Peyer's patch (tissue), 4 donors: Measurements from ENCODE around the gene SLC5A3. TPM values are rescaled to one million over a fixed set of nuclear protein-coding genes. Genes with fewer than 3 reads are reported as not detected.

Experiments used
- DNase-seq, 3 donors: peaks; one replicate each; pipeline ENCODE4 v3.0.0-alpha.2; 2017 to 2019
- H3K27ac ChIP-seq, 4 donors: fragments of 200-600 bp; sonication (generic); one replicate each; pipeline ENCODE4 v1.5.1; 2016 to 2019
- H3K27me3 ChIP-seq, 2 donors: fragments of 200-600 bp; sonication (generic); one replicate each; pipeline ENCODE4 v1.5.1; 2019
- H3K36me3 ChIP-seq, 3 donors: fragments of 200-600 bp; sonication (generic); one replicate each; pipeline ENCODE4 v1.5.1; 2016 to 2019
- H3K4me1 ChIP-seq, 4 donors: fragments of 200-600 bp; sonication (generic); one replicate each; pipeline ENCODE4 v1.5.1; 2016 to 2019
- H3K4me3 ChIP-seq, 4 donors: fragments of 200-600 bp; sonication (generic); 1 replicate in 3 of 4; 2 replicates in 1 of 4; pipeline ENCODE4 v1.5.1; 2016 to 2019; ENCODE audit warnings: mild to moderate bottlenecking in 1 of 4
- H3K9me3 ChIP-seq, 4 donors: fragments of 200-600 bp; sonication (generic); one replicate each; pipeline ENCODE4 v1.5.1; 2016 to 2019; ENCODE audit warnings: mild to moderate bottlenecking in 1 of 4
- POLR2A ChIP-seq, 2 donors: fragments of 450-650 bp; IDR thresholded peaks; one replicate each; pipeline ENCODE4 v1.5.1; 2017; ENCODE audit warnings: antibody characterized with exemption in 2 of 2, mild to moderate bottlenecking in 2 of 2, moderate library complexity in 2 of 2
- total RNA-seq, 4 donors: library from RNA; depleted of rRNA; stranded (reverse); fragments of >200 nt; gene quantifications; one replicate each; pipeline ENCODE4 v1.1.0, GENCODE V29; 2016
- TF ChIP-seq, protein P1 (sequence below), 6 experiments: fragments of 450-650 bp in 4 of 6; fragments of 200-600 bp in 2 of 6; sonication (generic) in 1 of 6; IDR thresholded peaks; one replicate each; pipeline ENCODE4 v1.5.1; 2017 to 2019; ENCODE audit warnings: antibody characterized with exemption in 6 of 6, mild to moderate bottlenecking in 3 of 6, moderate library complexity in 1 of 6

SLC5A3 gene
- total RNA-seq, 4 donors from 2014 or later: 15.8 to 20.5 (median 17.7) TPM

DNA sequence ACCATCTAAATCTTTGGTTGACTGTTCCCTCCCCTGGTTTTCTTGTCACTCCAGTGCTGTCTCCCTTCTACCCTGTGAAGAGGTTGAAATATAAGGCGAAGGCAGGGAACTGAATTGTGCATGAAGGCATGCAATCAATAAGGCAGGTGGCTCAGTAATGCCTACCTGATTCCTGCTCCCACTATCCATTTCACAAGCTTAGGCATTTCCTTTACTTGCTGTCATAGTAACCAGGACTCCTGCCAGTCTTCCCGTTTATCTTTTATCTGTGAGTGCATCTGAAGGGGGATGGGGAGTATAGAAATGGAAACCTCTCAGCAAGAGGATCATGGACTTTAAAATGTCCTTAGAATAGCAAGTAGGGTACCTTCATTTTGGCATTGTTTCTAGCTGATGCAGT, 40.5 kb downstream of the SLC5A3 start:
- Histone ChIP-seq H3K9me3 (no peaks in the 10 kb centered on the region), H3K27ac (no peak overlapping the region), H3K27me3 (no peaks in the 10 kb centered on the region), H3K4me1 (no peaks in the 10 kb centered on the region), H3K4me3 (no peak overlapping the region), H3K36me3 (no peaks in the 10 kb centered on the region)
- DNase-seq: no peak
- TF ChIP-seq, protein P1, sequence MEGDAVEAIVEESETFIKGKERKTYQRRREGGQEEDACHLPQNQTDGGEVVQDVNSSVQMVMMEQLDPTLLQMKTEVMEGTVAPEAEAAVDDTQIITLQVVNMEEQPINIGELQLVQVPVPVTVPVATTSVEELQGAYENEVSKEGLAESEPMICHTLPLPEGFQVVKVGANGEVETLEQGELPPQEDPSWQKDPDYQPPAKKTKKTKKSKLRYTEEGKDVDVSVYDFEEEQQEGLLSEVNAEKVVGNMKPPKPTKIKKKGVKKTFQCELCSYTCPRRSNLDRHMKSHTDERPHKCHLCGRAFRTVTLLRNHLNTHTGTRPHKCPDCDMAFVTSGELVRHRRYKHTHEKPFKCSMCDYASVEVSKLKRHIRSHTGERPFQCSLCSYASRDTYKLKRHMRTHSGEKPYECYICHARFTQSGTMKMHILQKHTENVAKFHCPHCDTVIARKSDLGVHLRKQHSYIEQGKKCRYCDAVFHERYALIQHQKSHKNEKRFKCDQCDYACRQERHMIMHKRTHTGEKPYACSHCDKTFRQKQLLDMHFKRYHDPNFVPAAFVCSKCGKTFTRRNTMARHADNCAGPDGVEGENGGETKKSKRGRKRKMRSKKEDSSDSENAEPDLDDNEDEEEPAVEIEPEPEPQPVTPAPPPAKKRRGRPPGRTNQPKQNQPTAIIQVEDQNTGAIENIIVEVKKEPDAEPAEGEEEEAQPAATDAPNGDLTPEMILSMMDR (IDR thresholded peaks at IDR 0.05): no peak
- no peak for TF ChIP-seq POLR2A (IDR thresholded peaks at IDR 0.05)

DNA sequence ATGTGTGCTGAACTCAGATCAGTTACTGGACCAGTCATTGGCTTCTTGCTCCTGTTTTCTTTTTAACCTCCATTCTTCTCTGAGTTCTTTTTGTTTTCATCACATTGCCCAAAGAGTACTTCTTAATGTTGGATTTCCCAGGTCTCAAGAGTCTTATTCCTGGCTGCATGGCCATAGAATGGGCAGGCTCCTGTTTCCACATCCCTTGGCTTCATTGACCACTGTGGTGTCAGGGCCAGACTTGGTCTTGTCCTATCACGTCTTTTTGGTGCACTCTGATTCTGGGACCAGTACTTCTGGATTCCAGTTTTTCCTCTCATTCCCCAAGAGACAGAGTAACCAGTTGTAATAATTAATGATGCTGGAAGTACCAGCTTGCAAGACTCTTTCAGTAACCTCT, 41.8 kb downstream of the SLC5A3 start:
- Histone ChIP-seq H3K9me3 (no peaks in the 10 kb centered on the region), H3K36me3 (no peaks in the 10 kb centered on the region), H3K4me3 (no peak overlapping the region), H3K4me1 (no peaks in the 10 kb centered on the region), H3K27me3 (no peaks in the 10 kb centered on the region), H3K27ac (no peak overlapping the region)
- TF ChIP-seq, protein P1 (IDR thresholded peaks at IDR 0.05): no peak
- TF ChIP-seq POLR2A (IDR thresholded peaks at IDR 0.05): no peak
- no peak for DNase-seq

DNA sequence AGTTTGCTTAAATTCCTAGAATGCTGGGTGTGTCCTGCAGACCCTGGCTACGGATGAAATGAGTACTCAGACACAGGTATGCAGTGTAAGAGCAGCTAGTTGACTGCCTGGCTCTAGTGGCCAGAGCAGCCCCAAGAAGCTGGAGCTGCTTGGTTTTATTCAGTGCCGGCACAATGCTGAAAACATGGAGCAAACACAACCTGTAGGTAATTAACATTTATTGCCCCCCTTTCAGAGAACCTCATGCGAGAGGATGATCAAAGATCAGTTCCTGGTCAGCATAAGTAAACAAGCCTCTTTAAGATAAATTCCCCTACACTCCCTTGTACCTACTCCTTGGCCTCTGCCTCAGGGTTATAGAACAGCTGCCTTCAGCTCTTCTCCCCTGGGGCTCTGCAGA, 43.2 kb downstream of the SLC5A3 start:
- Histone ChIP-seq H3K4me3 (no peak overlapping the region), H3K27me3 (no peaks in the 10 kb centered on the region), H3K4me1 (no peaks in the 10 kb centered on the region), H3K36me3 (no peaks in the 10 kb centered on the region), H3K27ac (peak overlapping the region in 2 of 4 donors; percentile 56 to 60), H3K9me3 (no peaks in the 10 kb centered on the region)
- DNase-seq: no peak
- TF ChIP-seq, protein P1 (IDR thresholded peaks at IDR 0.05): no peak
- TF ChIP-seq POLR2A (IDR thresholded peaks at IDR 0.05): no peak

DNA sequence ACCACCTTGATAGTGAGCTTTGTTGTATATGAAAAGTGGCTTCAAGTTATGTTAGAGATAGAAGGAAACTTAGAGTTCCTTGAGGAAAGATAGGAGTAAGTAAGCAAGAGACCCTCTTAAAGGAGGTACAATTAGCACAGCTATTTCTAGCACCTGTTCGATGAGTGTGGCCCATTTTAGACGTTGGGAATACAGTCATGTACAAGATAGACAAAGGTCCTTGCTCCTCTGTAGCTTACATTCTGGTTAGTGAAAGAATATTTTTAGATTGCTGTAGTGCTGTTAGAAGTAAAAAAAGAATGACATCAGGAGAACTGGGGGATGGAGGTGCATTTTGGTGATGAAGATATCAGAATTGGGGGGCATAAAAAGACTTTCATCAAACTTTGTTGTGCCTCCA, 47.5 kb downstream of the SLC5A3 start:
- Histone ChIP-seq H3K27ac (no peak overlapping the region), H3K9me3 (no peaks in the 10 kb centered on the region), H3K4me3 (no peak overlapping the region), H3K36me3 (no peaks in the 10 kb centered on the region), H3K4me1 (no peaks in the 10 kb centered on the region), H3K27me3 (no peaks in the 10 kb centered on the region)
- TF ChIP-seq, protein P1 (IDR thresholded peaks at IDR 0.05): no peak
- no peak for TF ChIP-seq POLR2A (IDR thresholded peaks at IDR 0.05)
- DNase-seq: no peak

DNA sequence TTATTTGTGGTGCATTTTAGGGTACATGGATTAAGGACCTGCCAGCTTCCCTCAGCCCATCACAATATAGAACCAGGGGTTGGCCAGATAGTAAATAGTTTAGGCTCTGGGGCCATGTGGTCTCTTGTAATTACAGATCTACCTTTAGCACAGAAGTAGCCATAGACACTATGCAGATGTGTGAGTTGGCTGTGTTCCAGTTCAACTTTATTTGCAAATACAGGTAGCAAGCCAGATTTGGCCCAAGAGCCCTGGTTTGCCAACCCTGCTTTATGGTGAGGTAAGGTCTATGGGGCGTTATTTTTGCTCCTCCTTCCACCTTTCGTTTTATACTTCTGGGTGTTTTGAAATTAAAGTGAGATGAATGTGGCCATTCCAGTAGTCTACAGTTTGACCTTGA, 48.7 kb downstream of the SLC5A3 start:
- Histone ChIP-seq H3K4me1 (no peaks in the 10 kb centered on the region), H3K9me3 (no peaks in the 10 kb centered on the region), H3K36me3 (peaks cover 0 to 4% (median 0%) of the 10 kb centered on the region in 3 donors), H3K4me3 (no peak overlapping the region), H3K27ac (no peak overlapping the region), H3K27me3 (no peaks in the 10 kb centered on the region)
- no peak for TF ChIP-seq POLR2A (IDR thresholded peaks at IDR 0.05)
- TF ChIP-seq, protein P1 (IDR thresholded peaks at IDR 0.05): no peak
- no peak for DNase-seq

Other genes with a start within 250 kb of the SLC5A3 start
- gene ATP5PO, start 157.8 kb upstream of the SLC5A3 start, total RNA-seq: 100 to 1,000 TPM; 178 to 291 (median 203) TPM
- gene MRPS6, start within 50 bp of the SLC5A3 start, total RNA-seq: 10 to 100 TPM; 20.3 to 29.7 (median 22.7) TPM